ENCODE measurements around the gene CNIH3.

DNA sequence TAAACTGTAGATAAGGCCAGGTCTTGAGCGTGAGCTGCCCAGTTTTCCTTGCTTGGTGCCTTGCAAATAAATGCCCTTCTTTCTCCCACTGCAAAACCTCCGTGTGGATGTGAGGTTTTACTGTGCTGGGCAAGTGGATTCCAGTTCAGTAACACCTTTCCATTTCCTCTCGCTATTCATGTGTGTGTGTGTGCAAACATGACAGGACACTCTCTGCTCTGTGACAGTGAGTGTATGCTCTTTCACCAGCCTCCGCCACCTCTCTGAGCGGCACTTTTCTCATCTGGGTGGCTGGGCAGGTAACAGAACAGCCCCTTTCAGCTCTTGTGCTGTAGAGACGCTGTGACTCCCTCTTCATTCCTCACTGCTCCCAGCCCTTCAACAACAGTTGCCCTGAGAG is 23.9 kb downstream of the CNIH3 start:
- TF ChIP-seq, protein P1, sequence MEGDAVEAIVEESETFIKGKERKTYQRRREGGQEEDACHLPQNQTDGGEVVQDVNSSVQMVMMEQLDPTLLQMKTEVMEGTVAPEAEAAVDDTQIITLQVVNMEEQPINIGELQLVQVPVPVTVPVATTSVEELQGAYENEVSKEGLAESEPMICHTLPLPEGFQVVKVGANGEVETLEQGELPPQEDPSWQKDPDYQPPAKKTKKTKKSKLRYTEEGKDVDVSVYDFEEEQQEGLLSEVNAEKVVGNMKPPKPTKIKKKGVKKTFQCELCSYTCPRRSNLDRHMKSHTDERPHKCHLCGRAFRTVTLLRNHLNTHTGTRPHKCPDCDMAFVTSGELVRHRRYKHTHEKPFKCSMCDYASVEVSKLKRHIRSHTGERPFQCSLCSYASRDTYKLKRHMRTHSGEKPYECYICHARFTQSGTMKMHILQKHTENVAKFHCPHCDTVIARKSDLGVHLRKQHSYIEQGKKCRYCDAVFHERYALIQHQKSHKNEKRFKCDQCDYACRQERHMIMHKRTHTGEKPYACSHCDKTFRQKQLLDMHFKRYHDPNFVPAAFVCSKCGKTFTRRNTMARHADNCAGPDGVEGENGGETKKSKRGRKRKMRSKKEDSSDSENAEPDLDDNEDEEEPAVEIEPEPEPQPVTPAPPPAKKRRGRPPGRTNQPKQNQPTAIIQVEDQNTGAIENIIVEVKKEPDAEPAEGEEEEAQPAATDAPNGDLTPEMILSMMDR (IDR thresholded peaks at IDR 0.05; ENCODE audit: low read depth, low read length, poor library complexity, severe bottlenecking): no peak
- no peak for TF ChIP-seq EZH2phosphoT487 (IDR thresholded peaks at IDR 0.05; ENCODE audit: borderline replicate concordance, low read length)
